ENCODE data around the gene RSPO4.
A peak's percentile ranks its signal among the peaks of the same experiment; 100 is the strongest.
"Not testable (repeated sequence)": the region's sequence is repeated elsewhere in the genome, so short reads cannot be mapped to it uniquely, and the experiment has no call there.

The RSPO4 gene

DNA sequence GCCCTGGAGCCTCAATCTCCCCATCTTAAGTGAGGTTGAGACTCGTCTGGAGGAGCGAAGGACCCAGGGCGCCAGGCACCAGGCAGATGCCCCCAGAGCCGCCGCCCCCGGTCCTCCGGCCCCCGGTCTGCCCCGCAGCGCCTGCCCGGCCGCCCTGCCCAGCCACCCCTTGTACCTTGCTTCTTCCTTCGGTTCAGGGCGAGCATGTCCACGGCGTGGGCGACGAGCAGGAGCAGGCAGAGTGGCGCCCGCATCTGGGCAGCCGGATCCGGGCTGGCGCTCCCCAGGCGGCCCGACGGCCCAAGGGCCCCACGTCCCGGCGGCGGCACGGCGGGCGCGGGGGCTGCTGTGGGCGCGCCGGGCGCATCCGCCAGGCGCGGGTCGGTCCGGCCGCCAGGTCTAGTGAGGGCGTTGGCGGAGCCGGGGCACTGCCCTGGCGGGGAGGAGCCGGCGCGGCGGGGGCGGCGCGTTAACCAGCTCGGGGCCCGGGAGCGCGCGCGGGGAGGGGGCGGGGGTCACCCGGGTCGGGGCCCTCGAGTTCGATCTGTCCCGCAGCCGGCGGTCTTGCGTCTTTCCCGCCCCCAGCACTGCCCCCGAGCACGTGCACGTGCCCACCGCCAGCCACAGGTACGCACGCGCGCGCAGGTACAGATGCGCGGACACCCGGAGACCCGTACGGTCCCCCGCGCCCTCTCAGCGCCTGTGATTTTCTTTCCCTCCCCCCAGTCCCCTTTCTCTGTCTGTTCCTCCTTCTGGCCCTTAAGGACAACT, at the start of gene RSPO4:
Gene RSPO4 (minus strand): TSS at position 401 of the 771 bp plus-strand sequence. CDS start 147 bp downstream, at position 254.
- Histone ChIP-seq H2AFZ (ENCODE audit: low read length, unreplicated experiment) (peak within 1 kb of the TSS; percentile 2), H3K79me2 (ENCODE audit: control insufficient read depth, insufficient read depth, low read length, unreplicated experiment) (no peaks in the 10 kb centered on the region), H3K4me3 (ENCODE audit: low read depth, low read length) (peak within 1 kb of the TSS; percentile 56), H3K27ac (ENCODE audit: low read depth, low read length) (no peak within 1 kb of the TSS), H3K4me1 (ENCODE audit: control insufficient read depth, insufficient read depth, low read length, unreplicated experiment) (no peaks in the 10 kb centered on the region), H3K27me3 (ENCODE audit: insufficient read depth, low read length) (peaks cover 69% of the 10 kb centered on the region), H3K36me3 (ENCODE audit: insufficient read depth, low read length) (no peaks in the 10 kb centered on the region)

DNA sequence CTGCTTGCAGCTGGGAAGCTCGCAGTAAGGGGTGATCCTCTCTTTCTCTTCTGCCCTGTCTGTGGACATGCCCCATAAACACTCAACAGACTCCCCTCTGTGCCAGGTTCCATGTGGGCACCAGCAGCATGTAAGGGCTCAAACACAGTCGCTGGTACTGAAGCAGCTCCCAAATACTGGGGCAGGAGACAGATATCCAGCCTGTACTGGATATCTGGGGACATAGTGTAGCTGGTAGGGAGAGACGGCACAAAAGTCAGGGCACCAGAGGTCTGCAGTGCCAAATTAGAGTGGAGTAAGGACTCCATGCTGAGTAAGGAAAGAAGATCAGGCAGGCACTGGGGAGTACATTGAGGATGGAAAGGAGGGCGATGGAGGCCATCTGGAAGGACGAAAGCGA, 48.3 kb upstream of the RSPO4 start:
- no peaks in the 10 kb centered on the region for H3K79me2 ChIP-seq (ENCODE audit: control insufficient read depth, insufficient read depth, low read length, unreplicated experiment)
- H3K4me1 ChIP-seq (ENCODE audit: control insufficient read depth, insufficient read depth, low read length, unreplicated experiment) = no peaks in the 10 kb centered on the region
- H2AFZ ChIP-seq (ENCODE audit: low read length, unreplicated experiment) = no peak overlapping the region
- H3K4me3 ChIP-seq (ENCODE audit: low read depth, low read length) = no peak overlapping the region
- no peak overlapping the region for H3K27ac ChIP-seq (ENCODE audit: low read depth, low read length)
- H3K27me3 ChIP-seq (ENCODE audit: insufficient read depth, low read length) = peaks cover 5% of the 10 kb centered on the region
- no peaks in the 10 kb centered on the region for H3K36me3 ChIP-seq (ENCODE audit: insufficient read depth, low read length)

DNA sequence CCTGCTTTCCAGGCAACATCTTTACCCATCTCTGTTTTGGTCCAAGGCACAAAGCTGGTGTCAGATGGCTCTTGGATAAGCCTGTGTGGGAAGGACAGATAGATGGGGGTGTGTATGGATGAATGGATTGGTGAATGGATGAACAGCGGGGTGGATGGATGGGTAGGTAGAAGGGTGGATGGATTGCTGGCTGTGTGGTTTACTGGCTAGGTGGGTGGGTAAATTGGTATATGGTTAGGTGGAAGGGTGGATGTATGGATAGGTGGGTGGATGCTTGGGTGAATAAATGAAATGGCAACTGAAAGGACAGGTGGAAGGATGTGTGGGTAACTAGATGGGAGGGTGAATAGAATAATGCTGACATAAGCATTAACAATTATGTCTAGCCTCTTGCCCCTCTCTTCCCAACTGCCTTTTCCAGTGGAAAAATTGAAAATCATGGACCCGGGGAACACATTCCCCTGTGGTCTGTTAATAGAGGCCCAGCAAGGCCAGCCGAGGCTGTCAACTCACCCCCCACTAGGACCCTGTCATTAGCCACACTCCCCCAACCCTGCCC, 43.8 kb upstream of the RSPO4 start:
- Histone ChIP-seq H3K4me1 (ENCODE audit: control insufficient read depth, insufficient read depth, low read length, unreplicated experiment) (no peaks in the 10 kb centered on the region), H3K4me3 (ENCODE audit: low read depth, low read length) (no peak overlapping the region), H2AFZ (ENCODE audit: low read length, unreplicated experiment) (no peak overlapping the region), H3K79me2 (ENCODE audit: control insufficient read depth, insufficient read depth, low read length, unreplicated experiment) (no peaks in the 10 kb centered on the region), H3K27me3 (ENCODE audit: insufficient read depth, low read length) (peaks cover 41% of the 10 kb centered on the region), H3K36me3 (ENCODE audit: insufficient read depth, low read length) (no peaks in the 10 kb centered on the region), H3K27ac (ENCODE audit: low read depth, low read length) (no peak overlapping the region)

DNA sequence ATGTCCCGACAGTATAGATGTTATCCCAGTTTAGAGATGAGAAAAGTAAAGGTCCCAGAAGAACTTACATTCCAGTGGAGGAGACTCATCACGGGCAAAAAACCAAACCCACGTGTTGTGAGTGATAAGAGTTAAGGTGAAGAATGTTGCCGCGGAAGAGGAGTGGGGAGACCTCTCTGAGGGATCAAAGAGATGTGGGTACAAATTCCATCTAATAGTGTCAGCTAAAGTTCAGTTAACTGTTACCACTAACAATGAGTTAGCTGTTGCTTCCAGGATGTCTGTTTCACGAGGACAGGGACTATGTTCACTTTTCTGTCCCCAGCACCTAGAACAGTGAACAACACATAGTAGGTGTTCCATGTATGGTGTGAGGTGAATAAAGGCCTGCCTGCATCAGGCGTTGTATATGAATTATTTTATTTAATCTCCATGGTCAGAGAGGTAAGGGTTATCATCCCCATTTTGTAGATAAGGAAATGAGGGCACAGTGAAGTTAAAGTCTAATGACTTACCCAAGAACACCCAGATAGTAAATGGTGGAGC, 39.8 kb upstream of the RSPO4 start:
- H3K4me1 ChIP-seq (ENCODE audit: control insufficient read depth, insufficient read depth, low read length, unreplicated experiment) = no peaks in the 10 kb centered on the region
- peaks cover 58% of the 10 kb centered on the region for H3K27me3 ChIP-seq (ENCODE audit: insufficient read depth, low read length)
- no peak overlapping the region for H3K4me3 ChIP-seq (ENCODE audit: low read depth, low read length)
- no peaks in the 10 kb centered on the region for H3K79me2 ChIP-seq (ENCODE audit: control insufficient read depth, insufficient read depth, low read length, unreplicated experiment)
- H3K36me3 ChIP-seq (ENCODE audit: insufficient read depth, low read length) = no peaks in the 10 kb centered on the region
- no peak overlapping the region for H2AFZ ChIP-seq (ENCODE audit: low read length, unreplicated experiment)
- H3K27ac ChIP-seq (ENCODE audit: low read depth, low read length) = no peak overlapping the region

DNA sequence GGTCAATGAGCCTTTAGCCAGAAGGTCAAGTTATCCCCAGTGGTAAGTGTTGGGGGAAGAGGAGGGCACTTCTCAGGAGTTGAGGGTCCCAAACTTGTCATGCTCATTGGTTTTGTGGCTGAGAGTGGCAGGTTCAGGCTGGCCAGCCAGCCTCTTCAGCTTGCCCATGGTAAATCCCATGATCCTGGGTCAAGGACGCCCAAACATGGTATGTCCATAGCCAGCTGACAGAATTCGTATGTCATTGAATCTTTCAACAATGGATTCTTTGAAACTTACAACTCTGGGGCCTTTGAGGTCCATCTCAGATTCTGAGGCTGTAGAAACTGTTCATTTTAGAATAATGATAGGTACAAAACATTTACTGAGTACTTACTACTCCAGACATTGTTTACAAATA, 36.1 kb upstream of the RSPO4 start:
- Histone ChIP-seq H3K27me3 (ENCODE audit: insufficient read depth, low read length) (peaks cover 71% of the 10 kb centered on the region), H3K27ac (ENCODE audit: low read depth, low read length) (no peak overlapping the region), H3K4me1 (ENCODE audit: control insufficient read depth, insufficient read depth, low read length, unreplicated experiment) (no peaks in the 10 kb centered on the region), H3K4me3 (ENCODE audit: low read depth, low read length) (no peak overlapping the region), H3K36me3 (ENCODE audit: insufficient read depth, low read length) (no peaks in the 10 kb centered on the region), H2AFZ (ENCODE audit: low read length, unreplicated experiment) (no peak overlapping the region), H3K79me2 (ENCODE audit: control insufficient read depth, insufficient read depth, low read length, unreplicated experiment) (no peaks in the 10 kb centered on the region)

DNA sequence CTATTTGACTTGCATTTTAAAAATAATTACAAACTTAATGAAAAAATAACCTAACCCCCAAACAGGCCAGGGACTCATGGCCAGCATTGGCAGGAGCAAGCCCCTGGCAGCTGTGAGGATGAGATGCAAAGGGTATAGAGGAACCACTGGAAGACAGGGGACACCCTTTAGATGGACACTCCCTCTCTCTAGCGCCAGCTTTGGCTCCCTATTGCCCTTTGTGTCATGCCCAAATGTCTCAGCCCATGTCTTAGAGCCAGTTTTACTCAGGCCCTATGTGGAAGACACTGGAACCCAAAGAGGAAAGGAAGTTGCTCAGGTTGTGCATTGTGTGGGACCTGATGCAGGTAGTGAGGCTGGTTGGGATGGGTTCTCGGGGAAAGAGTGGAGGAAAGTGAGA, 34.9 kb upstream of the RSPO4 start:
- H3K79me2 ChIP-seq (ENCODE audit: control insufficient read depth, insufficient read depth, low read length, unreplicated experiment) = no peaks in the 10 kb centered on the region
- no peaks in the 10 kb centered on the region for H3K4me1 ChIP-seq (ENCODE audit: control insufficient read depth, insufficient read depth, low read length, unreplicated experiment)
- no peak overlapping the region for H2AFZ ChIP-seq (ENCODE audit: low read length, unreplicated experiment)
- no peak overlapping the region for H3K27ac ChIP-seq (ENCODE audit: low read depth, low read length)
- no peaks in the 10 kb centered on the region for H3K36me3 ChIP-seq (ENCODE audit: insufficient read depth, low read length)
- H3K4me3 ChIP-seq (ENCODE audit: low read depth, low read length) = no peak overlapping the region
- peaks cover 67% of the 10 kb centered on the region for H3K27me3 ChIP-seq (ENCODE audit: insufficient read depth, low read length)

DNA sequence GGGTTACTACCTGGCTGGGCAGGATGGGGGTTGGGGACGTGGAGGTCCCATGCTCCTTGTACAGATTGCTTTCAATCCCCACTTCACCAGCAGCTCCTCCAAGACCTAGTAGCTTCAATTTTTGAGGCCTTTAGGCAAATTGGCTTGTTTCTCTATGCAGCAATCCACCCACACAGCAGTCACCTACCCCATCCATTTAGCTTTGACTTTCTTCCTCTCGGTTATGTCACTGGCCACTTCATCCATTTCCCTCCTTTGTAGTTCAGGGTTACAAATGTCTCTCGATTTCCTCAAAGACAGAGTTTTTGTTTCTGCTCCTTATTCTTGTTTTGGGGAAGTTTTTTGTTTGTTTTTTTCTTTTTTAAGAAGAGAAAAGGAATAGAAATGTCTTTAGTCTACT, 33.4 kb upstream of the RSPO4 start:
- no peak overlapping the region for H3K4me3 ChIP-seq (ENCODE audit: low read depth, low read length)
- H3K36me3 ChIP-seq (ENCODE audit: insufficient read depth, low read length) = no peaks in the 10 kb centered on the region
- H2AFZ ChIP-seq (ENCODE audit: low read length, unreplicated experiment) = no peak overlapping the region
- no peaks in the 10 kb centered on the region for H3K79me2 ChIP-seq (ENCODE audit: control insufficient read depth, insufficient read depth, low read length, unreplicated experiment)
- H3K27ac ChIP-seq (ENCODE audit: low read depth, low read length) = no peak overlapping the region
- H3K27me3 ChIP-seq (ENCODE audit: insufficient read depth, low read length) = peaks cover 69% of the 10 kb centered on the region
- H3K4me1 ChIP-seq (ENCODE audit: control insufficient read depth, insufficient read depth, low read length, unreplicated experiment) = no peaks in the 10 kb centered on the region

DNA sequence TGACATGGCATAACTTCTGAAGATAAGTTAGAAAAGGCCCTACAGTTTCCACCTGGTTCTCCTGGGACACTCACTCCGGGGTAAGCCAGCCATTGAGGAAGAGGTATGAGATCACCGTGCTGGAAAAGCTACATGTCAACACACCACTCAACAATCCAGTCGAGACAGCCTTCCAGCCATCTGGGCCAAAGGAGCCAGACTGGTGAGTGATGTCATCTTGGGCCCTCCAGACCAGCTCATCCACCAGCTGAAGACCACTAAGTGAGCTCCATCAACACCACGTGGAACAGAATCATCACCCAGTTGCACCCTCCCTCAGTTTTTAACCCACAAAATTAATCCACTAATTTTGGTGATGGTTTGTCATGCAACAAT, 32.3 kb upstream of the RSPO4 start:
- H3K27me3 ChIP-seq (ENCODE audit: insufficient read depth, low read length) = peaks cover 78% of the 10 kb centered on the region
- no peaks in the 10 kb centered on the region for H3K4me1 ChIP-seq (ENCODE audit: control insufficient read depth, insufficient read depth, low read length, unreplicated experiment)
- no peaks in the 10 kb centered on the region for H3K36me3 ChIP-seq (ENCODE audit: insufficient read depth, low read length)
- no peak overlapping the region for H3K27ac ChIP-seq (ENCODE audit: low read depth, low read length)
- no peaks in the 10 kb centered on the region for H3K79me2 ChIP-seq (ENCODE audit: control insufficient read depth, insufficient read depth, low read length, unreplicated experiment)
- H2AFZ ChIP-seq (ENCODE audit: low read length, unreplicated experiment) = no peak overlapping the region
- H3K4me3 ChIP-seq (ENCODE audit: low read depth, low read length) = no peak overlapping the region

DNA sequence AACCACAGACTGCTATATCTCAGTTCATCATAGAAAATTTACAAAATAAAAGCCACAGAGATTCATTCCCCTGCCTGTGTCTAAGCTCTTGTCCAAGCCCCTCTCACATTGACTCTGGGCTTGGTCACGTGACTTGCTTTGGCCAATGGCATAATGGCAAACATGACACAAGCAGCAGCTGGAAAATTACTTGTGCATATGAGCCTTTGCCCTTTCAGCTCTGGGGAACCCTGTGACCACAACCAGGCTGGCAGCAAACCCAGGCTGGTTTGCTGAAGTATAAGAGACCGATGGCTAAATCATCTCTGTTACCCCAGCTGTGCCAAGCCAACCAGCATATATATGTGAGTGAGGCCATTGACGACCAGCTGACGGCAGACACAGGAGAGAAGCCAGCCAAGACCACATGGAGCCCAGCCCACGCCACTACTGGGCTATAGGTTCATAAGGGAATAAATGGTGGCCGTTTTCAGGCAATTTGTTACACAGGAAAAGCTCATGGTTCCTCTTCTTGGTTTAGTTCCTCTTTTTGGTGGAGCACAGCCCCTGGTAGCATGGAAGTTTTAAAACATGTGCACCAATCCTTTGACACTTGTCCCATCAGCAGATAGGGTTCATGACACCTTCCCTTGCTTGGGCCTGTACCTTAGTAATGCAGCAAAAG, 31.8 kb upstream of the RSPO4 start:
- Histone ChIP-seq H3K27me3 (ENCODE audit: insufficient read depth, low read length) (peaks cover 77% of the 10 kb centered on the region), H3K4me1 (ENCODE audit: control insufficient read depth, insufficient read depth, low read length, unreplicated experiment) (no peaks in the 10 kb centered on the region), H3K79me2 (ENCODE audit: control insufficient read depth, insufficient read depth, low read length, unreplicated experiment) (no peaks in the 10 kb centered on the region), H2AFZ (ENCODE audit: low read length, unreplicated experiment) (no peak overlapping the region), H3K36me3 (ENCODE audit: insufficient read depth, low read length) (no peaks in the 10 kb centered on the region), H3K4me3 (ENCODE audit: low read depth, low read length) (no peak overlapping the region), H3K27ac (ENCODE audit: low read depth, low read length) (no peak overlapping the region)

DNA sequence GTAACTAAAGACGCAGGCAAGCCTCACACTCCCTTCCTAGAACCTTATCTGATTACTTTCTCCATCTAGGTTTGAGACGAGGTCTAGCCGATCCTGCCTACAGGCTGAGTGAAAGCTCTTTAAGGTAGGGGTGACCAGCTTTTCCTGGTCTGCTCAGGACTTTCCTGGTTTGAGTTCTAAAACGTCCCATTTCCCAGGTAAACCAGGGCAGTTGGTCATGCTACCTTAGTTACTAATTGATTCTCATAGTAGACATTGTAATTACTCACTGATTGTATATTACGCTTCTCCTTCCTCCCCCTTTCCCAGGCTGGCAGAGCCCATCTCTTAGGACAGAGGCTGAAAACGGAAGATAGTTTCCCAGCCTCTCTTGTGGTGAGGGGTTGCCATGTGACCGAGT, 27.9 kb upstream of the RSPO4 start:
- peaks cover 71% of the 10 kb centered on the region for H3K27me3 ChIP-seq (ENCODE audit: insufficient read depth, low read length)
- no peaks in the 10 kb centered on the region for H3K79me2 ChIP-seq (ENCODE audit: control insufficient read depth, insufficient read depth, low read length, unreplicated experiment)
- H3K36me3 ChIP-seq (ENCODE audit: insufficient read depth, low read length) = no peaks in the 10 kb centered on the region
- H2AFZ ChIP-seq (ENCODE audit: low read length, unreplicated experiment) = no peak overlapping the region
- no peaks in the 10 kb centered on the region for H3K4me1 ChIP-seq (ENCODE audit: control insufficient read depth, insufficient read depth, low read length, unreplicated experiment)
- H3K27ac ChIP-seq (ENCODE audit: low read depth, low read length) = no peak overlapping the region
- H3K4me3 ChIP-seq (ENCODE audit: low read depth, low read length) = no peak overlapping the region

DNA sequence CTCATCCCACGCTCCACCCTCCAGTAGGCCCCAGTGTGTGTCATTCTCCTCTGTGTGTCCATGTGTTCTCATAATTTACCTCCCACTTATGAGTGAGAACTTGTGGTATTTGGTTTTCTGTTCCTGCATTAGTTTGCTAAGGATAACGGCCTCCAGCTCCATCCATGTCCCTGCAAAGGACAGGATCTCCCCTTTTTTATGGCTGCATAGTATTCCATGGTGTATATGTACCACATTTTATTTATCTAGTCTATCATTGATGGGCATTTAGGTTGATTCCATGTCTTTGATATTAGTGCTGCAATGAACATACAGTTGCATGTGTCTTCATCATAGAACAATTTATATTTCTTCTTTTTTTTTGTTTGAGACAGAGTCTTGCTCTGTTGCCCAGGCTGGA, 24.1 kb upstream of the RSPO4 start:
- H2AFZ ChIP-seq (ENCODE audit: low read length, unreplicated experiment); H3K36me3 ChIP-seq (ENCODE audit: insufficient read depth, low read length); H3K79me2 ChIP-seq (ENCODE audit: control insufficient read depth, insufficient read depth, low read length, unreplicated experiment); H3K4me3 ChIP-seq (ENCODE audit: low read depth, low read length); H3K27ac ChIP-seq (ENCODE audit: low read depth, low read length); H3K4me1 ChIP-seq (ENCODE audit: control insufficient read depth, insufficient read depth, low read length, unreplicated experiment): not testable (repeated sequence)
- peaks cover 70% of the 10 kb centered on the region for H3K27me3 ChIP-seq (ENCODE audit: insufficient read depth, low read length)

Data from ACC112 (cell line).